SJSA1 (cell line): ENCODE measurements around the gene BLTP3B. TPM values are rescaled to one million over a fixed set of nuclear protein-coding genes. Genes with fewer than 3 reads are reported as not detected.

Experiments used
- DNase-seq, 2 experiments: peaks; one replicate each; pipeline ENCODE4 v3.0.0-alpha.2; 2015 to 2020; ENCODE audit warnings: low spot score in 2 of 2, low read depth in 1 of 2
- H3K27ac ChIP-seq: fragments of 250-450 bp; sonication (Bioruptor Pico); 2 replicates; pipeline ENCODE4 v1.5.1; 2020; ENCODE audit warnings: mild to moderate bottlenecking, moderate library complexity
- H3K27me3 ChIP-seq: fragments of 250-450 bp; sonication (Bioruptor Pico); replicated peaks from 2 replicates; pipeline ENCODE4 v1.5.1; 2020; ENCODE audit warnings: mild to moderate bottlenecking, moderate library complexity
- H3K36me3 ChIP-seq: fragments of 250-450 bp; sonication (Bioruptor Pico); 2 replicates; pipeline ENCODE4 v1.5.1; 2020; ENCODE audit warnings: mild to moderate bottlenecking
- H3K4me1 ChIP-seq: fragments of 250-450 bp; sonication (Bioruptor Pico); replicated peaks from 2 replicates; pipeline ENCODE4 v1.6.1; 2021; ENCODE audit warnings: mild to moderate bottlenecking
- H3K4me3 ChIP-seq: fragments of 250-450 bp; sonication (Bioruptor Pico); 2 replicates; pipeline ENCODE4 v1.5.1; 2020; ENCODE audit warnings: mild to moderate bottlenecking
- H3K9me3 ChIP-seq: fragments of 250-450 bp; sonication (Bioruptor Pico); replicated peaks from 2 replicates; pipeline ENCODE4 v1.5.1; 2020; ENCODE audit warnings: mild to moderate bottlenecking
- total RNA-seq: library from RNA; depleted of rRNA; stranded (reverse); fragments of >200 nt; shearing (Covaris generic); gene quantifications from 2 replicates; pipeline ENCODE4 v1.2.3, GENCODE V29; 2014; rRNA removed

BLTP3B gene
- total RNA-seq, 1 experiment from 2014 or later = 33.7 TPM

- DNase-seq = no peak
- no peaks in the 10 kb centered on the region for H3K27me3 ChIP-seq
- H3K27ac ChIP-seq = no peak overlapping the region
- H3K36me3 ChIP-seq = no peaks in the 10 kb centered on the region
- H3K4me1 ChIP-seq = peaks cover 7% of the 10 kb centered on the region
- H3K9me3 ChIP-seq = no peaks in the 10 kb centered on the region
- no peak overlapping the region for H3K4me3 ChIP-seq
Measured at GRCh38 chr12:100123316-100124095, 19.2 kb downstream of the BLTP3B start.

GRCh38 chr12:100120355-100120754 lies 22.3 kb downstream of the BLTP3B start:
- peaks cover 7% of the 10 kb centered on the region for H3K4me1 ChIP-seq
- DNase-seq = no peak
- no peaks in the 10 kb centered on the region for H3K36me3 ChIP-seq
- no peaks in the 10 kb centered on the region for H3K27me3 ChIP-seq
- H3K9me3 ChIP-seq = no peaks in the 10 kb centered on the region
- no peak overlapping the region for H3K27ac ChIP-seq
- no peak overlapping the region for H3K4me3 ChIP-seq

- no peak overlapping the region for H3K27ac ChIP-seq
- no peaks in the 10 kb centered on the region for H3K4me1 ChIP-seq
- no peaks in the 10 kb centered on the region for H3K27me3 ChIP-seq
- DNase-seq = no peak
- no peaks in the 10 kb centered on the region for H3K36me3 ChIP-seq
- H3K9me3 ChIP-seq = no peaks in the 10 kb centered on the region
- H3K4me3 ChIP-seq = no peak overlapping the region
Measured at GRCh38 chr12:100115291-100115690, 27.4 kb downstream of the BLTP3B start.

- no peaks in the 10 kb centered on the region for H3K4me1 ChIP-seq
- no peaks in the 10 kb centered on the region for H3K9me3 ChIP-seq
- no peak overlapping the region for H3K4me3 ChIP-seq
- H3K36me3 ChIP-seq = no peaks in the 10 kb centered on the region
- no peaks in the 10 kb centered on the region for H3K27me3 ChIP-seq
- H3K27ac ChIP-seq = no peak overlapping the region
- no peak for DNase-seq
Measured at GRCh38 chr12:100114574-100114973, 28.1 kb downstream of the BLTP3B start.

- DNase-seq = no peak
- Histone ChIP-seq H3K36me3 (0 out of 2 replicates have a peak, but pooled peaks cover 3% of the 10 kb centered on the region), H3K4me3 (no peak overlapping the region), H3K27ac (no peak overlapping the region), H3K27me3 (no peaks in the 10 kb centered on the region), H3K4me1 (no peaks in the 10 kb centered on the region), H3K9me3 (no peaks in the 10 kb centered on the region)
Measured at GRCh38 chr12:100110276-100110675, 32.4 kb downstream of the BLTP3B start.

GRCh38 chr12:100106861-100107260 lies 35.8 kb downstream of the BLTP3B start:
- Histone ChIP-seq H3K9me3 (no peaks in the 10 kb centered on the region), H3K4me3 (no peak overlapping the region), H3K36me3 (0 out of 2 replicates have a peak, but pooled peaks cover 3% of the 10 kb centered on the region), H3K4me1 (no peaks in the 10 kb centered on the region), H3K27me3 (no peaks in the 10 kb centered on the region), H3K27ac (no peak overlapping the region)
- no peak for DNase-seq

GRCh38 chr12:100105661-100106060 lies 37.0 kb downstream of the BLTP3B start:
- no peak for DNase-seq
- Histone ChIP-seq H3K27ac (no peak overlapping the region), H3K27me3 (no peaks in the 10 kb centered on the region), H3K4me3 (no peak overlapping the region), H3K4me1 (no peaks in the 10 kb centered on the region), H3K36me3 (peaks cover 6% of the 10 kb centered on the region; the same call in 1 of the 2 replicates), H3K9me3 (no peaks in the 10 kb centered on the region)

GRCh38 chr12:100101000-100101399 lies 41.7 kb downstream of the BLTP3B start:
- DNase-seq = no peak
- Histone ChIP-seq H3K9me3 (no peaks in the 10 kb centered on the region), H3K36me3 (peaks cover 9% of the 10 kb centered on the region), H3K27me3 (no peaks in the 10 kb centered on the region), H3K4me1 (no peaks in the 10 kb centered on the region), H3K4me3 (no peak overlapping the region), H3K27ac (no peak overlapping the region)

Other genes with a start within 250 kb of the BLTP3B start
- not detected in 2 replicates for gene ANKS1B, start 157.9 kb downstream of the BLTP3B start, total RNA-seq
- 20.3 and 44.6 TPM in 2 replicates for gene ACTR6, start 57.9 kb upstream of the BLTP3B start, total RNA-seq
- 1.9 and 2.5 TPM in 2 replicates for gene DEPDC4, start 124.2 kb upstream of the BLTP3B start, total RNA-seq
- 46.8 and 54.9 TPM in 2 replicates for gene SCYL2, start 124.3 kb upstream of the BLTP3B start, total RNA-seq
- not detected in 2 replicates for gene SLC17A8, start 214.2 kb upstream of the BLTP3B start, total RNA-seq